ENCODE results near the gene CDKN2A.

DNA sequence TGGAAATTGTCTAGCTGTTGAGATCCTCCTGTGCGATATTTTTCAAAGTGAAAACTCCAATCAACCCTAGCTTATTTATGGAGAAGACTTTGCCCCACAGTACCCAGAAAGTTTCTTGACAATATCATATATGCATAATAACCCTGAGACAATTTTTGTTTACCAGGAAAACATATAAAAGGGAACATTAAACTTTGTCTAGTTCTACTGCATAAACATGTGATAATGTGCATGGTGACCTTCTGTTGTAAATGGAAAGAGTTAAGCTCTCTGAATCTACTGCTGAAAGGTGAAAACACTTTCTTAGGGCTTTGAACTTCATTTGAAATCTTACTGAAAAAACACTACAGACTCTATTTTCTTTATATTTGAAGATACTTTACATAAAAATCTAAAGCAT lies 47.2 kb upstream of the CDKN2A start:
- TF ChIP-seq, protein P1, sequence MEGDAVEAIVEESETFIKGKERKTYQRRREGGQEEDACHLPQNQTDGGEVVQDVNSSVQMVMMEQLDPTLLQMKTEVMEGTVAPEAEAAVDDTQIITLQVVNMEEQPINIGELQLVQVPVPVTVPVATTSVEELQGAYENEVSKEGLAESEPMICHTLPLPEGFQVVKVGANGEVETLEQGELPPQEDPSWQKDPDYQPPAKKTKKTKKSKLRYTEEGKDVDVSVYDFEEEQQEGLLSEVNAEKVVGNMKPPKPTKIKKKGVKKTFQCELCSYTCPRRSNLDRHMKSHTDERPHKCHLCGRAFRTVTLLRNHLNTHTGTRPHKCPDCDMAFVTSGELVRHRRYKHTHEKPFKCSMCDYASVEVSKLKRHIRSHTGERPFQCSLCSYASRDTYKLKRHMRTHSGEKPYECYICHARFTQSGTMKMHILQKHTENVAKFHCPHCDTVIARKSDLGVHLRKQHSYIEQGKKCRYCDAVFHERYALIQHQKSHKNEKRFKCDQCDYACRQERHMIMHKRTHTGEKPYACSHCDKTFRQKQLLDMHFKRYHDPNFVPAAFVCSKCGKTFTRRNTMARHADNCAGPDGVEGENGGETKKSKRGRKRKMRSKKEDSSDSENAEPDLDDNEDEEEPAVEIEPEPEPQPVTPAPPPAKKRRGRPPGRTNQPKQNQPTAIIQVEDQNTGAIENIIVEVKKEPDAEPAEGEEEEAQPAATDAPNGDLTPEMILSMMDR (IDR thresholded peaks at IDR 0.05): no peak
- TF ChIP-seq, protein P2, sequence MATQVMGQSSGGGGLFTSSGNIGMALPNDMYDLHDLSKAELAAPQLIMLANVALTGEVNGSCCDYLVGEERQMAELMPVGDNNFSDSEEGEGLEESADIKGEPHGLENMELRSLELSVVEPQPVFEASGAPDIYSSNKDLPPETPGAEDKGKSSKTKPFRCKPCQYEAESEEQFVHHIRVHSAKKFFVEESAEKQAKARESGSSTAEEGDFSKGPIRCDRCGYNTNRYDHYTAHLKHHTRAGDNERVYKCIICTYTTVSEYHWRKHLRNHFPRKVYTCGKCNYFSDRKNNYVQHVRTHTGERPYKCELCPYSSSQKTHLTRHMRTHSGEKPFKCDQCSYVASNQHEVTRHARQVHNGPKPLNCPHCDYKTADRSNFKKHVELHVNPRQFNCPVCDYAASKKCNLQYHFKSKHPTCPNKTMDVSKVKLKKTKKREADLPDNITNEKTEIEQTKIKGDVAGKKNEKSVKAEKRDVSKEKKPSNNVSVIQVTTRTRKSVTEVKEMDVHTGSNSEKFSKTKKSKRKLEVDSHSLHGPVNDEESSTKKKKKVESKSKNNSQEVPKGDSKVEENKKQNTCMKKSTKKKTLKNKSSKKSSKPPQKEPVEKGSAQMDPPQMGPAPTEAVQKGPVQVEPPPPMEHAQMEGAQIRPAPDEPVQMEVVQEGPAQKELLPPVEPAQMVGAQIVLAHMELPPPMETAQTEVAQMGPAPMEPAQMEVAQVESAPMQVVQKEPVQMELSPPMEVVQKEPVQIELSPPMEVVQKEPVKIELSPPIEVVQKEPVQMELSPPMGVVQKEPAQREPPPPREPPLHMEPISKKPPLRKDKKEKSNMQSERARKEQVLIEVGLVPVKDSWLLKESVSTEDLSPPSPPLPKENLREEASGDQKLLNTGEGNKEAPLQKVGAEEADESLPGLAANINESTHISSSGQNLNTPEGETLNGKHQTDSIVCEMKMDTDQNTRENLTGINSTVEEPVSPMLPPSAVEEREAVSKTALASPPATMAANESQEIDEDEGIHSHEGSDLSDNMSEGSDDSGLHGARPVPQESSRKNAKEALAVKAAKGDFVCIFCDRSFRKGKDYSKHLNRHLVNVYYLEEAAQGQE (IDR thresholded peaks at IDR 0.05; ENCODE audit: insufficient read depth in 1 of 2, low read depth in 2 of 2, low read length in 1 of 2): no peak

Data from Panc1 (cell line).